Activated CD8-positive, alpha-beta T cell treated with anti-CD3 and anti-CD28 coated beads for 36 hours (primary cell): Measurements from ENCODE around the gene TGFB2. TPM values are rescaled to one million over a fixed set of nuclear protein-coding genes. Genes with fewer than 3 reads are reported as not detected.
A peak's percentile ranks its signal among the peaks of the same experiment; 100 is the strongest.

ENCODE experiments used
- ATAC-seq: fragments of 200-7000 bp; cut with Tn5 transposase; one replicate; pipeline ENCODE4 v1.10.0; 2021; ENCODE audit warnings: mild to moderate bottlenecking, moderate library complexity
- CTCF ChIA-PET: fragments of 350-600 bp; sonication (Branson Sonifier 250); formaldehyde crosslinking; loops from one replicate; lab custom pipeline; 2021; ENCODE audit warnings: antibody characterized with exemption; lab: Charles Lee
- POLR2A ChIA-PET: fragments of 350-600 bp; sonication (Branson Sonifier 250); formaldehyde crosslinking; loops from one replicate; lab custom pipeline; 2021; ENCODE audit warnings: antibody characterized with exemption; lab: Charles Lee
- DNase-seq: peaks from one replicate; pipeline ENCODE4 v3.0.0-alpha.2; 2020
- H3K27ac Mint-ChIP-seq: one replicate; pipeline ENCODE4 v1.8.0; 2021; ENCODE audit warnings: mild to moderate bottlenecking, mixed read lengths
- H3K27me3 Mint-ChIP-seq: one replicate; pipeline ENCODE4 v1.8.0; 2021; ENCODE audit warnings: mixed read lengths
- H3K36me3 Mint-ChIP-seq: one replicate; pipeline ENCODE4 v1.8.0; 2021; ENCODE audit warnings: low read depth, mixed read lengths
- H3K4me1 Mint-ChIP-seq: one replicate; pipeline ENCODE4 v1.8.0; 2021; ENCODE audit warnings: low read depth, mixed read lengths
- H3K4me3 Mint-ChIP-seq: one replicate; pipeline ENCODE4 v1.8.0; 2021; ENCODE audit warnings: mild to moderate bottlenecking, moderate library complexity, mixed read lengths
- H3K9me3 Mint-ChIP-seq: one replicate; pipeline ENCODE4 v1.8.0; 2021; ENCODE audit warnings: mixed read lengths
- intact Hi-C: fragments of 100-400 bp; cut with micrococcal nuclease; formaldehyde crosslinking; loops from one replicate; pipeline ENCODE4 v1.10.0; 2022
- total RNA-seq, 2 experiments: library from RNA; stranded (reverse); gene quantifications; one replicate each; pipeline ENCODE4 v1.2.3, GENCODE V29; 2021
- TF ChIP-seq, protein P1 (sequence below): fragments of 200-600 bp; IDR thresholded peaks from one replicate; pipeline ENCODE4 v1.8.0; 2022; ENCODE audit warnings: antibody characterized with exemption, mild to moderate bottlenecking

TGFB2 gene
- total RNA-seq, 2 experiments from 2014 or later = not detected

DNA sequence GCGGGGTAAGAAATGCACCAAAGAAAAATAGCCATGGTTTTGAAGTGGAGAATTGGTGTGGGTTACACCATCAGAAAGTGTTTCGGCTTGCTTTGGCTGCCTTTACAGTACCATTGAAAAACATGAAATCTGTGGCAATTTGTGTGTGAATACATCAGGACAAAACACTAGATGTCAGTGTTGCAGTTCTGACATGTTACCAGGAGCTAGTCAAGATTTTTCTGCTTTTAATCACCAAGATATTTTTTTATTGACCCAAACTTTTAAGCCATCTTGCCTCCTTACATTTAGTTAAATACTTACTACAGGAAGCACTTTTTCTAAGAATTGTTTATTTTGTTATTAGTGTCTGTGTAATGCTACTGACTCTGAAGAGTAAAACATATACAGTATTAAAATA, 45.7 kb upstream of the TGFB2 start:
- H3K27me3 Mint-ChIP-seq = no peaks in the 10 kb centered on the region
- DNase-seq (no peak), ATAC-seq (peak; percentile 30)
- no peak overlapping the region for H3K4me3 Mint-ChIP-seq
- CTCF ChIA-PET = interaction anchor here (1.0 to 1.8 kb wide), 5 partner anchors 11 to 1058 kb away, joined by 3 to 5 read pairs (median 4); partner anchors contain the start of gene RRP15
- POLR2A ChIA-PET = no interaction called here
- H3K4me1 Mint-ChIP-seq = peaks cover 32% of the 10 kb centered on the region
- H3K36me3 Mint-ChIP-seq = peaks cover 3% of the 10 kb centered on the region
- H3K27ac Mint-ChIP-seq = no peak overlapping the region
- intact Hi-C loops = no loop called here
- H3K9me3 Mint-ChIP-seq = no peaks in the 10 kb centered on the region
- TF ChIP-seq, protein P1, sequence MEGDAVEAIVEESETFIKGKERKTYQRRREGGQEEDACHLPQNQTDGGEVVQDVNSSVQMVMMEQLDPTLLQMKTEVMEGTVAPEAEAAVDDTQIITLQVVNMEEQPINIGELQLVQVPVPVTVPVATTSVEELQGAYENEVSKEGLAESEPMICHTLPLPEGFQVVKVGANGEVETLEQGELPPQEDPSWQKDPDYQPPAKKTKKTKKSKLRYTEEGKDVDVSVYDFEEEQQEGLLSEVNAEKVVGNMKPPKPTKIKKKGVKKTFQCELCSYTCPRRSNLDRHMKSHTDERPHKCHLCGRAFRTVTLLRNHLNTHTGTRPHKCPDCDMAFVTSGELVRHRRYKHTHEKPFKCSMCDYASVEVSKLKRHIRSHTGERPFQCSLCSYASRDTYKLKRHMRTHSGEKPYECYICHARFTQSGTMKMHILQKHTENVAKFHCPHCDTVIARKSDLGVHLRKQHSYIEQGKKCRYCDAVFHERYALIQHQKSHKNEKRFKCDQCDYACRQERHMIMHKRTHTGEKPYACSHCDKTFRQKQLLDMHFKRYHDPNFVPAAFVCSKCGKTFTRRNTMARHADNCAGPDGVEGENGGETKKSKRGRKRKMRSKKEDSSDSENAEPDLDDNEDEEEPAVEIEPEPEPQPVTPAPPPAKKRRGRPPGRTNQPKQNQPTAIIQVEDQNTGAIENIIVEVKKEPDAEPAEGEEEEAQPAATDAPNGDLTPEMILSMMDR = no peak

DNA sequence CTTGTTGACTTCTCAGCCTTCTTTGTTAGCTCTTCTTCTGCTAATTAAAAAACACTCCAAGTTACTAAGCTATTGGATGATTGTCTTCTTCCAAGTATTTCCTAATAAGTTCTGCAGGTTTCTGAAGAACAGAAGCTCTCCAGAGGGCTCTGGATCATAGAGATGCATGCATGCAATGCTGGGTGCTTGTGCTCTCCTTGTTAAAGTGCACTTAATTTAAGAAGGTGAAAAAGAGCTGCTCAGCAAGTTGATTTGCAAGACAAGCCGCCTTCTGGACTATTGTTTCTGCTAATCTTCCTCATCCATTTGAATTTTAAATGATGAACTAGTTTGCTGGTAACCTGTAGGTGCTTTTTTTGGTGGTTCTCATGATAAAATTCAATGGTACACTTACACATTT, 43.9 kb upstream of the TGFB2 start:
- ChIA-PET CTCF (interaction anchor here (2.0 kb wide), 1 partner anchor 16 kb away, joined by 5 read pairs; the partner anchor contains the start of gene RRP15), POLR2A (no interaction called here)
- Mint-ChIP-seq H3K9me3 (no peaks in the 10 kb centered on the region), H3K27me3 (no peaks in the 10 kb centered on the region), H3K27ac (no peak overlapping the region), H3K4me1 (peaks cover 35% of the 10 kb centered on the region), H3K4me3 (no peak overlapping the region), H3K36me3 (peaks cover 9% of the 10 kb centered on the region)
- TF ChIP-seq, protein P1 = no peak
- intact Hi-C loops = no loop called here
- DNase-seq (no peak), ATAC-seq (no peak)

DNA sequence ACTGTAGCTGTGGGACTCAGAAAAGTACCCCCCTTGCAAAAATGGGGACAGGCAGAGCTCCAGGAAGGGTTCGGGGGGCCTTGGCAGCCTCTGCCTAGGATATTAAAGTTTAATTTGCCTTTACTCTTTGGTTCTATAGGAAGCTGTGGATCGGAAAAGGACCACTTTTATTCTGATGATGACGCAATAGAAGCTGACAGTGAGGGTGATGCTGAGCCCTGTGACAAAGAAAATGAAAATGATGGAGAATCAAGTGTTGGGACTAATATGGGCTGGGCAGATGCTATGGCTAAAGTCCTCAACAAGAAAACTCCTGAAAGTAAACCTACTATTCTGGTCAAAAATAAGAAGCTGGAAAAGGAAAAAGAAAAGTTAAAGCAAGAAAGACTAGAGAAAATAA, 43.0 kb upstream of the TGFB2 start:
- Mint-ChIP-seq H3K4me1 (peaks cover 30% of the 10 kb centered on the region), H3K27me3 (no peaks in the 10 kb centered on the region), H3K27ac (no peak overlapping the region), H3K36me3 (peaks cover 12% of the 10 kb centered on the region), H3K9me3 (no peaks in the 10 kb centered on the region), H3K4me3 (no peak overlapping the region)
- DNase-seq (no peak), ATAC-seq (no peak)
- intact Hi-C loops = no loop called here
- ChIA-PET CTCF (interaction anchor here (2.0 kb wide), 1 partner anchor 17 kb away, joined by 5 read pairs; the partner anchor contains the start of gene RRP15), POLR2A (interaction anchor here (1.5 kb wide), 1 partner anchor 11 kb away, joined by 3 read pairs; no protein-coding TSS in a partner anchor)
- TF ChIP-seq, protein P1 = no peak

- Mint-ChIP-seq H3K4me1 (peaks cover 25% of the 10 kb centered on the region), H3K9me3 (no peaks in the 10 kb centered on the region), H3K27me3 (no peaks in the 10 kb centered on the region), H3K27ac (no peak overlapping the region), H3K36me3 (peaks cover 17% of the 10 kb centered on the region), H3K4me3 (no peak overlapping the region)
- TF ChIP-seq, protein P1 = no peak
- DNase-seq = no peak
- ChIA-PET POLR2A (interaction anchor here (1.5 to 1.9 kb wide), 2 partner anchors 12 to 18 kb away, joined by 3 to 5 read pairs; partner anchors contain the start of gene RRP15), CTCF (no interaction called here)
- intact Hi-C loops = no loop called here
- no peak for ATAC-seq
These were observed 41.8 kb upstream of the TGFB2 start for GRCh38 chr1:218303176-218303879.
